SK-N-SH (cell line): ENCODE data around the gene B4GALT1. TPM values are rescaled to one million over a fixed set of nuclear protein-coding genes. Genes with fewer than 3 reads are reported as not detected.
A peak's percentile ranks its signal among the peaks of the same experiment; 100 is the strongest.

Experiments
- CTCF ChIA-PET: fragments of 300-600, 350-600 bp; formaldehyde crosslinking; extraction: SDS; loops from one replicate; lab custom pipeline; 2021; lab: Yijun Ruan, JAX
- POLR2A ChIA-PET: fragments of 350-600 bp; sonication (Branson Sonifier 250); formaldehyde crosslinking; extraction: SDS; loops from one replicate; lab custom pipeline; 2020; ENCODE audit warnings: antibody characterized with exemption, inconsistent platforms; lab: Yijun Ruan, JAX
- DNase-seq: peaks from one replicate; pipeline ENCODE4 v3.0.0; 2012
- H2AFZ ChIP-seq: fragments of 200-600 bp; sonication (generic); 2 replicates; pipeline ENCODE4 v1.8.1; 2016; ENCODE audit warnings: antibody characterized with exemption, mild to moderate bottlenecking, low read depth
- H3F3A ChIP-seq: fragments of 200-600 bp; sonication (generic); replicated peaks from 2 replicates; pipeline ENCODE3; 2016; ENCODE audit warnings: antibody characterized with exemption, mild to moderate bottlenecking; ENCODE audit not compliant: insufficient read depth
- H3K27ac ChIP-seq, 2 experiments: fragments of 200-500 bp in 1 of 2; fragments of 200-600 bp in 1 of 2; sonication (Bioruptor generic) in 1 of 2; sonication (generic), shearing (Covaris generic) in 1 of 2; 2 replicates each; pipeline versions ENCODE4 v1.5.1 to v1.6.1; 2014 to 2016; ENCODE audit warnings: low read depth in 2 of 2, inconsistent platforms in 1 of 2, low read length in 1 of 2, mild to moderate bottlenecking in 1 of 2, mixed read lengths in 1 of 2
- H3K27me3 ChIP-seq: fragments of 200-600 bp; sonication (generic), shearing (Covaris generic); 2 replicates; pipeline ENCODE4 v1.6.1; 2016; ENCODE audit warnings: mixed run types; ENCODE audit not compliant: insufficient read depth
- H3K36me3 ChIP-seq, 2 experiments: fragments of 200-500 bp in 1 of 2; fragments of 200-600 bp in 1 of 2; sonication (Bioruptor generic) in 1 of 2; sonication (generic) in 1 of 2; replicated peaks in 1 of 2; 2 replicates each; pipeline versions ENCODE3 to v1.5.1; 2014 to 2016; ENCODE audit warnings: low read length in 1 of 2, mild to moderate bottlenecking in 1 of 2; ENCODE audit not compliant: insufficient read depth in 2 of 2, control insufficient read depth in 1 of 2
- H3K4me1 ChIP-seq, 2 experiments: fragments of 200-500 bp in 1 of 2; fragments of 200-600 bp in 1 of 2; sonication (Bioruptor generic) in 1 of 2; sonication (generic), shearing (Covaris generic) in 1 of 2; 2 replicates each; pipeline versions ENCODE4 v1.5.1 to v1.6.1; 2014 to 2016; ENCODE audit warnings: low read depth in 1 of 2, low read length in 1 of 2, mixed run types in 1 of 2; ENCODE audit not compliant: insufficient read depth in 2 of 2, control insufficient read depth in 1 of 2
- H3K4me2 ChIP-seq: fragments of 200-600 bp; sonication (generic), shearing (Covaris generic); 2 replicates; pipeline ENCODE4 v1.6.1; 2017; ENCODE audit warnings: mixed run types
- H3K4me3 ChIP-seq, 2 experiments: fragments of 200-500 bp in 1 of 2; fragments of 200-600 bp in 1 of 2; sonication (Bioruptor generic) in 1 of 2; sonication (generic), shearing (Covaris generic) in 1 of 2; 2 replicates each; pipeline versions ENCODE4 v1.5.1 to v1.8.1; 2014 to 2016; ENCODE audit warnings: low read depth in 2 of 2, inconsistent platforms in 1 of 2, low read length in 1 of 2, mild to moderate bottlenecking in 1 of 2, mixed read lengths in 1 of 2, moderate library complexity in 1 of 2
- H3K79me2 ChIP-seq: fragments of 200-600 bp; sonication (generic); 2 replicates; pipeline ENCODE4 v1.8.1; 2017; ENCODE audit warnings: mild to moderate bottlenecking; ENCODE audit not compliant: insufficient read depth
- H3K9ac ChIP-seq: fragments of 200-600 bp; sonication (generic); 2 replicates; pipeline ENCODE4 v1.6.1; 2017; ENCODE audit warnings: mixed run types
- H3K9me2 ChIP-seq: fragments of 200-600 bp; sonication (generic); 2 replicates; pipeline ENCODE4 v1.6.1; 2017; ENCODE audit warnings: mixed run types
- H3K9me3 ChIP-seq: fragments of 200-600 bp; sonication (generic); 2 replicates; pipeline ENCODE4 v1.6.1; 2017; ENCODE audit warnings: mixed run types, mild to moderate bottlenecking, moderate library complexity
- H4K20me1 ChIP-seq: fragments of 200-600 bp; sonication (generic); 2 replicates; pipeline ENCODE4 v1.6.1; 2017; ENCODE audit warnings: mild to moderate bottlenecking, mixed run types; ENCODE audit not compliant: insufficient read depth
- CHD2 ChIP-seq: fragments of 150-350 bp; IDR thresholded peaks from 2 replicates; pipeline ENCODE4 v1.6.1; 2018; ENCODE audit warnings: low read length; ENCODE audit not compliant: partially characterized antibody
- EP300 ChIP-seq, 2 experiments: IDR thresholded peaks; 2 replicates each; pipeline versions ENCODE4 v1.4.0 to v1.6.1; 2012; ENCODE audit warnings: borderline replicate concordance in 1 of 2, low read depth in 1 of 2, low read length in 1 of 2
- MAX ChIP-seq: IDR thresholded peaks from 2 replicates; pipeline ENCODE4 v1.4.0; 2012; ENCODE audit warnings: low read depth
- MXI1 ChIP-seq: IDR thresholded peaks from 2 replicates; pipeline ENCODE4 v1.6.1; 2012; ENCODE audit warnings: mild to moderate bottlenecking, low read depth, low read length, improper control_type of control experiment
- NFIC ChIP-seq: IDR thresholded peaks from 2 replicates; pipeline ENCODE4 v1.4.0; 2012; ENCODE audit warnings: borderline replicate concordance
- PBX3 ChIP-seq: IDR thresholded peaks from 2 replicates; pipeline ENCODE4; 2012
- RAD21 ChIP-seq: IDR thresholded peaks from 2 replicates; pipeline ENCODE4 v1.6.1; 2012; ENCODE audit warnings: mild to moderate bottlenecking, low read length
- RFX5 ChIP-seq: IDR thresholded peaks from 2 replicates; pipeline ENCODE4 v1.6.1; 2012; ENCODE audit warnings: mild to moderate bottlenecking, improper control_type of control experiment, low read length
- RXRA ChIP-seq: IDR thresholded peaks from 2 replicates; pipeline ENCODE4 v1.4.0; 2012; ENCODE audit warnings: low read depth, mild to moderate bottlenecking, borderline replicate concordance
- SMC3 ChIP-seq: IDR thresholded peaks from 2 replicates; pipeline ENCODE4 v1.6.1; 2012; ENCODE audit warnings: low read depth, low read length, improper control_type of control experiment
- TCF12 ChIP-seq: IDR thresholded peaks from 2 replicates; pipeline ENCODE4 v1.4.0; 2012
- WGBS: methylation state at CpG from one replicate; pipeline ENCODE4 v1.1.6; 2017; ENCODE audit warnings: low lambda C conversion rate; 5-methylcytosine and 5-hydroxymethylcytosine counted together
- polyA plus RNA-seq, 3 experiments: library from polyadenylated mRNA; depleted of rRNA; stranded (reverse); fragments of >200 nt; gene quantifications; 2 replicates each; pipeline ENCODE4 v1.2.3, GENCODE V29; 2012
- TF ChIP-seq, protein P1 (sequence below): IDR thresholded peaks from 2 replicates; pipeline ENCODE4 v1.6.1; 2012; ENCODE audit warnings: mild to moderate bottlenecking, low read depth, low read length, moderate library complexity

The B4GALT1 gene
- polyA plus RNA-seq, 1 of the 3 experiments (the other 2 are of a cell fraction), result 36.2 TPM

DNA sequence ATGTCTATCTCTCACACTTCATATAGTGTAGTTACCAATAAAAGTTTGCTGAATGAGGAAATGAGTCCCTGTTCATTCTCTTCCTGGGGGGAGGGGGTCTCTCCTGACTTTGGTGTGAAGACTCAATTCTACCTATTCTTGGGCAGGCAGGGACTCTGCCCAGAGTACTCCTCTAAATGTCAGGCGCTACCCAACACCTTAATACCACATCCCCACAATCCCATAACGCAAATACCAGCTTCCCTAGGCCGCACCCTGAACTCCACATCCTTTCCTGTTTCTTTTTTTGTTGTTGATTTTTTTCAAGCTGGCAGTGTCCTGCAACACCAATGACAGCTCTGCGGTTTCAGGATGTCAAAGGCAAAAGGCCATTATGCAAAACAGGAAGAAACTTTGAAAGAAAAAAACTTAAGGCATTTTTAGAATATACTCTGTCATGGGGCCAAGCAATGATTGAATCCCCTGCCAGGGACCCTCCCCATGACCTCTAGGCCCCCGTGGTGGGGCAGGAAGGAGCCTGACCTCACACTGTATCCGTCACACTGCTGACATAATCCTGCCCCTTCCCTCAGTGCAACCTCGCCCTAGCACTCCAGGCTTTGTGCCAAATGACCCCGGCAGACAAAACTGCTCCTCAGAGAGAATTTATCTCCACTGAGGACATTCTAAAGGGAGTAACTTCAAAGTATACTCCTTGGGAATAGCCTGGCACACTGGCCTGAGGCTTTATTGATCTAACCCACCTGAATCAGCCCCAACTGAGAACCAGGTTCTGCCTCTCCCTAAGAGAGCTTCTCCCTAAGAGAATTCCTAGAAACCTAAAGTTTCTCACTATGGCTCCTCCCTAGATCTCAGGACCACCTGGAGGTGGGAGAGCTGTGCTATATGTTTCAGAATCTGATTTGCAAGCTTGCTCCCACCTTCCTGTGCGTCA lies 8.0 kb downstream of the B4GALT1 start:
- Histone ChIP-seq H3K9ac (peak overlapping the region; percentile 50), H3K79me2 (peaks cover 97% of the 10 kb centered on the region), H3K4me3 (peak overlapping the region; percentile 3 to 30; a peak in 2 of 4 replicates), H4K20me1 (no peaks in the 10 kb centered on the region), H3K4me2 (peak overlapping the region; percentile 70), H3K36me3 (no peaks in the 10 kb centered on the region), H2AFZ (0 out of 2 replicates have a peak overlapping the region, but pooled peaks have one; percentile 10)
- no peak for DNase-seq
- CTCF ChIA-PET, result interaction anchor here (1.9 to 3.3 kb wide), 3 partner anchors 12 to 67 kb away, joined by 6 to 18 read pairs (median 7); no protein-coding TSS in a partner anchor
- 37% methylated on average over 9 of the region's 9 CpGs for WGBS
- TF ChIP-seq SMC3 (no peak), MXI1 (no peak), PBX3 (no peak), NFIC (peak; percentile 55; the same call in 1 of the 2 replicates), RXRA (peak; percentile 16; the same call in 1 of the 2 replicates), CHD2 (no peak), RFX5 (no peak), RAD21 (no peak), MAX (0 out of 2 replicates have a peak, but pooled peaks have one; percentile 12), TCF12 (no peak), EP300 (IDR thresholded peaks at IDR 0.05; ENCODE audit: borderline replicate concordance in 1 of 2, low read depth in 1 of 2, low read length in 1 of 2) (no peak; a peak in 1 of 4 replicates)
- TF ChIP-seq, protein P1, sequence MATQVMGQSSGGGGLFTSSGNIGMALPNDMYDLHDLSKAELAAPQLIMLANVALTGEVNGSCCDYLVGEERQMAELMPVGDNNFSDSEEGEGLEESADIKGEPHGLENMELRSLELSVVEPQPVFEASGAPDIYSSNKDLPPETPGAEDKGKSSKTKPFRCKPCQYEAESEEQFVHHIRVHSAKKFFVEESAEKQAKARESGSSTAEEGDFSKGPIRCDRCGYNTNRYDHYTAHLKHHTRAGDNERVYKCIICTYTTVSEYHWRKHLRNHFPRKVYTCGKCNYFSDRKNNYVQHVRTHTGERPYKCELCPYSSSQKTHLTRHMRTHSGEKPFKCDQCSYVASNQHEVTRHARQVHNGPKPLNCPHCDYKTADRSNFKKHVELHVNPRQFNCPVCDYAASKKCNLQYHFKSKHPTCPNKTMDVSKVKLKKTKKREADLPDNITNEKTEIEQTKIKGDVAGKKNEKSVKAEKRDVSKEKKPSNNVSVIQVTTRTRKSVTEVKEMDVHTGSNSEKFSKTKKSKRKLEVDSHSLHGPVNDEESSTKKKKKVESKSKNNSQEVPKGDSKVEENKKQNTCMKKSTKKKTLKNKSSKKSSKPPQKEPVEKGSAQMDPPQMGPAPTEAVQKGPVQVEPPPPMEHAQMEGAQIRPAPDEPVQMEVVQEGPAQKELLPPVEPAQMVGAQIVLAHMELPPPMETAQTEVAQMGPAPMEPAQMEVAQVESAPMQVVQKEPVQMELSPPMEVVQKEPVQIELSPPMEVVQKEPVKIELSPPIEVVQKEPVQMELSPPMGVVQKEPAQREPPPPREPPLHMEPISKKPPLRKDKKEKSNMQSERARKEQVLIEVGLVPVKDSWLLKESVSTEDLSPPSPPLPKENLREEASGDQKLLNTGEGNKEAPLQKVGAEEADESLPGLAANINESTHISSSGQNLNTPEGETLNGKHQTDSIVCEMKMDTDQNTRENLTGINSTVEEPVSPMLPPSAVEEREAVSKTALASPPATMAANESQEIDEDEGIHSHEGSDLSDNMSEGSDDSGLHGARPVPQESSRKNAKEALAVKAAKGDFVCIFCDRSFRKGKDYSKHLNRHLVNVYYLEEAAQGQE, result no peak
- TF ChIP-seq, all 33 proteins: peak for 3
- Histone ChIP-seq H3K4me1 (peaks cover 61 to 64% of the 10 kb centered on the region in 2 experiments), H3K27ac (peak overlapping the region; percentile 94 to 96), H3F3A (peaks cover 29% of the 10 kb centered on the region), H3K9me3 (no peaks in the 10 kb centered on the region), H3K9me2 (no peaks in the 10 kb centered on the region), H3K27me3 (no peaks in the 10 kb centered on the region)
- POLR2A ChIA-PET, result no interaction called here
